Measurements from ENCODE around the gene TMC5. TPM values are rescaled to one million over a fixed set of nuclear protein-coding genes. Genes with fewer than 3 reads are reported as not detected.
A peak's percentile ranks its signal among the peaks of the same experiment; 100 is the strongest.

TMC5 gene
- polyA plus RNA-seq, 3 donors: 0.26 to 0.81 (median 0.36) TPM

DNA sequence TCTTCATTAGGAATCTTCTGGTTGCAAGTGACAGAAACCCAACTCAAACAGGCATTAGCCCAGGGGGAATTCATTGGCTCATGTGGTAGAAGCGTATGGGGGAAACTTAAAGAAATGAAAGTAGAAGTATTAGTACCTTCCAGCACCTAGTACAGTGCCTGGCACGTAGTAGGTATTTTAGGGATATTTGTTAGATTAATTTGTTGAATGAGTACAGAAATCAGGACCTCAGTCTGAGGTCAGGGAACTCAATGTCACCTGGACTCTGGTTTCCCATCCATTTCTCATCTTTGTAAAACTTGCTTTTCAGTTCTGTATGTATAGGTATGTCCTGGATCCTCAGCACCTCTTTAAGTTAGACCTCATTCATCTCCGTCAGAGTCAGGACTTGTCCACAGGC is 32.5 kb downstream of the TMC5 start:
- DNase-seq: no peak

GRCh38 chr16:19458722-19459379 is 41.2 kb downstream of the TMC5 start:
- DNase-seq: no peak

DNA sequence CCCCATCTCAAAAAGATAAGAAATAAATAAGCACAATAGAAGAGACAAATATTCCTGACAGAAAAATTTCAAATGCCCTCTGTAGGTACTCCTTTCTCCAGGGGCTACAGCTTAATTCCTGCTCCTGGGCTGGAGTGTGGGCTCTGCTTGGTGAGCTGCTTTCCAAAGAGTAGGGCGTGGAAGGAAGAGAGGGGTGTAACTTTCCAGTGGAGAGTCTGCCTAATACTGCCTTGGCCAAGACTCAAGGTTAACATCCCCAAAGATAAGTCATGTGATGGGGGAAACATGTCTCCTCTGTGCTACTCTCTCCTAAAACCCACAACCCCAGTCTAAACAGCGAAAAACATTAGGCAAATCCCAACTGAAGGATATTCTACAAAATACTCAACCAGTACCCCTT is 42.7 kb downstream of the TMC5 start:
- DNase-seq: no peak

DNA sequence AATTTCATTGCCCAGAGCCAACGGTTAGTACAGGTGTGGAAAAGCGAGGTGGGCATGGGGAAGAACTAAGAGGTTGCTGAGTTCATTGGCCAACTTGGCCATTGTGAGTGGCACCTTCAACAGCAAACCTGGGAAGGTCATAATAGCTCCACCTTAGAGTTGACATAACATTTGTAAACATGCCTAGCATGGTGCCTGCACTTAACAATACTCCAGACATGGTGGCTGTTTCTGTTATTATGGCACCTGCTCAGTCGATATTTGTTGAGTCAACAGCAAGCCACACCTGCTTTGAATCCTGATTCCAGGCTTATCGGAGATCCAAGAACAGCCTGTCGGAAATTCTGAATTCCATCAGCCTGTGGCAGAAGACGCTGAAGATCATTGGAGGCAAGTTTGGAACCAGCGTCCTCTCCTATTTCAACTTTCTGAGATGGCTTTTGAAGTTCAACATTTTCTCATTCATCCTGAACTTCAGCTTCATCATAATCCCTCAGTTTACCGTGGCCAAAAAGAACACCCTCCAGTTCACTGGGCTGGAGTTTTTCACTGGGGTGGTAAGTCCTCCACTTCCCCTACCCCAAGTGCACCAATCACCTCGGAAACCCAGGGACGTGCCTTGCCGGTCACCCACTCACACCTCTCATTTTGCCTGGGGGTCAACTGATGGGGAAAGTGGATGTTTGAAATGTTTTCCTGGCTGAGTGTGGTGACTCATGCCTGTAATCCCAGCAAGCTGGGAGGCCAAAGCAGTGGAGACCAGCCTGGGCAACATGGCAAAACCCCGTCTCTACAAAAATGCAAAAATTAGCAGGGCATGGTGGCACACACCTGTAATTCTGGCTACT is 46.0 kb downstream of the TMC5 start:
- no peak for DNase-seq

- no peak for DNase-seq
Measured at GRCh38 chr16:19468300-19468699, 50.6 kb downstream of the TMC5 start.

GRCh38 chr16:19472482-19472881 is 54.8 kb downstream of the TMC5 start:
- DNase-seq: no peak

DNA sequence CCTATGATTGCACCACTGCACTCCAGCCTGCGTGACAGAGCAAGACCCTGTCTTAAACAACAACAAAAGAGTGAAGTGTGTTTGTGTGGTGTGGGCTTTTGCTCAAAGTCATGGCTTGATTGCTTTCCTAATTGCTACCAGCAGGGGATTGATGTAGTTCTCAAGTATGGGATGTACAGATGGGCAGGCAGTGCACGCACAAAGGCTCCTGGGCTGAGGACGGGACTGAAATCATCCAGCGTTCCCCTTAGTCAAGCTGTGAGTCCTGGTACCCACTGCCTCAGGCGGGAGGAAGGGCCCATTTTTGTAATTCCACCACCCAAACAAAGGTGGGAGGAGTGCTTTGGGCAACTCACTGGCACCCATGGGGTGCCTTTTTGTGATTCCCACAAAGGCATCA is 56.9 kb downstream of the TMC5 start:
- DNase-seq: no peak

DNA sequence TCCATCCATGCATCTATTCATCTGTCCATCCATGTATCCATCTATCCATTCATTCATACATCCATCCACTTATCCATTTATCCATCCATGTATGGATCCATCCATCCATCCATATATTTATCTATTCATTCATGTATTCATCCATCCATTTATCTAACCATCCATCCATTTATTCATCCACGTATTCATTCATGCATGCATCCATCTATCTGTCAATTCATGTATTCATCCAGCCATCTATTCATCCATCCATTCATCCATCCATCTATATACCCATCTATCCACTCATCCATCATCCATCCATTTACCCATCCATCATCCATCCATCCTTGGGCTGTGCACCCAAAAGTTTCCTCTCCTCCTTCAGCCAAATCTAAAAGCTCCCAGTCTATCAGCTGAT is 60.8 kb downstream of the TMC5 start:
- DNase-seq: no peak

GRCh38 chr16:19479302-19479721 is 61.6 kb downstream of the TMC5 start:
- DNase-seq: no peak

DNA sequence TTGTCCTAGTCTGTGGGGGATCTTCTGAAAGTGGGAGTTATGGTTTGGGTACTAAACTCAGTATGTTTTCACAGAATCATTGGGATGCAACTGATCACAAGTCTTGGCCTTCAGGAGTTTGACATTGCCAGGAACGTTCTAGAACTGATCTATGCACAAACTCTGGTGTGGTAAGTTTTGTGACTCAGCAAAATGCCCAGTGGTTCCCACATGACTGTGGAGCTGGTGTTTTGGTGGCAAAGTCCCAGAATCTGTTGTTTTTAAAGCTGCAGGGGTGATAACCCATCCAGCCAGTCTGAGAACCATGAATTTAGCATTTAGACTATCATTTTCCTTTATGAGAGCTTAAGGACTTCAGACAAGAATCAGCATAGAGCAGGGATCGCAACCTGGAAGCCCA is 63.6 kb downstream of the TMC5 start:
- DNase-seq: no peak

- DNase-seq: no peak
Measured at GRCh38 chr16:19481769-19482168, 64.1 kb downstream of the TMC5 start.

DNA sequence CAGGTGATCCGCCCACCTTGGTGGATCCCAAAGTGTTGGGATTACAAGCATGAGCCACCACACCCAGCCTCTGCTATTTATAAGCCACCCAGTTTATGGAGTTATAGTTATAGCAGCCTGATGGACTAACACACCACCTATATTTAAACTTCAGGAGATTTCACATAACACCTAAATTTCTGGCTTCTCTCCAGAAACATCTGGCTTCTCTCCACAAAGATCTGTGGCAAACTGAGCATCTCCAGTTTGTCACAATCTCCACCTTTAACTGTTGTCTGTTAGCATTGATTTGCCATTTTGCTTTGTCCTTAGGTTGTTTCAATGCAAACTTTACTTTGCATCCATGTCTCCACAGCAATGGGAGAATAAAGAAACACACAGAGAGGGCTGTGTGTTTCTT is 64.6 kb downstream of the TMC5 start:
- no peak for DNase-seq

DNA sequence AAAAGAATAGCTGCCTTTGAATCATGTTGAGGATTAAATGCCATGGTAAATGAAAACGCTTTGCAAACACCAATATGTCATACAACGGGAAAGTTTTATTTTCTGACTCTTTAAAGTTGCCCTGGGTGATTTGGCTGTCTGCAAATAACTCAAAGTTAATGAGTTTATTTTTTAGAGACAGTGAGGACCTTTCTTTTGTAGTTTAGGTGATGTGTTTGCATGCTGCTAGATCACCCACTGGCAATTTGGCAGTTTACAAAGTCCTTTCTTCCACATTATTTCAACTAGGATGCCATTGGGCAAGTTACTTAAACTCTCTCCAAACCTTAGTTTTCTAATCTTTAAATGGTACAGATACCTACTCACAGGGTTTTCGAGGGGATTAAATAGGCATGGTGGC is 66.4 kb downstream of the TMC5 start:
- no peak for DNase-seq

DNA sequence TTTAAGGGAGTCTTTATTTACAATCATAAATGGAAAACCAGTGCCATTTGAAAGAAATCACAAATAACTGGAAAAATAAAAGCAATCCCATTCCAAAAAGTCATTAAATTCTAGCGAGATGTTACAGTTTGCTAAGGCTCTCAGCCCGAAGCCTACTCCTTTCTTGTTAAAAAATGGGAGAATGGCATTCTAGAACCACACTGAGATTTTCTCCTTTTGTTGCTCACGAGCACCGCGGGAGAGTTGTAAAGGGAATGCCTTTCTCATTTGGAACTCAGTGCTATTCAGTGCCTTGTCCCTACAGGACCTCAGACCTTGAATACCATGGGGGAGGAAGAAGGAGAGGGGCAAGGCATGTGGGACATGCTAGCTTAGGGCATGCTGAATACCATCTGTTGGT is 67.9 kb downstream of the TMC5 start:
- no peak for DNase-seq

GRCh38 chr16:19486051-19486450 is 68.4 kb downstream of the TMC5 start:
- DNase-seq: no peak

DNA sequence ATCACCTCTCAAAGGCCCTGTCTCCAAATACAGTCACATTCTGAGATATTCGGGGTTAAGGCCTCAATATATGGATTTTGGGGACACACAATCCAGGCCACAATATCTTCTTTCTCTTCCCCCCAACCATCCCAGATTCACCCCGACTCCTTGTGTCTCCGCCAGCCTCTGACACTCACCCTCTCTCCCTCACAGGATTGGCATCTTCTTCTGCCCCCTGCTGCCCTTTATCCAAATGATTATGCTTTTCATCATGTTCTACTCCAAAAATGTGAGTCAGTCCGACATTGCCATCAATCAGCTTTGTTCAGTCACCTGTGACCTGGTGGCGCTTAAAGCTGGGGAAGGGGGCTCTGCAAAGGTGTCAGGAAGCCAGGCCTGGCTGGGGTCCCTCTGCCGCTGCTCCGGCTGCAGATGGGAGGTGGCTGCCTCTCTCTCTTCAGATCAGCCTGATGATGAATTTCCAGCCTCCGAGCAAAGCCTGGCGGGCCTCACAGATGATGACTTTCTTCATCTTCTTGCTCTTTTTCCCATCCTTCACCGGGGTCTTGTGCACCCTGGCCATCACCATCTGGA is 69.2 kb downstream of the TMC5 start:
- no peak for DNase-seq

DNA sequence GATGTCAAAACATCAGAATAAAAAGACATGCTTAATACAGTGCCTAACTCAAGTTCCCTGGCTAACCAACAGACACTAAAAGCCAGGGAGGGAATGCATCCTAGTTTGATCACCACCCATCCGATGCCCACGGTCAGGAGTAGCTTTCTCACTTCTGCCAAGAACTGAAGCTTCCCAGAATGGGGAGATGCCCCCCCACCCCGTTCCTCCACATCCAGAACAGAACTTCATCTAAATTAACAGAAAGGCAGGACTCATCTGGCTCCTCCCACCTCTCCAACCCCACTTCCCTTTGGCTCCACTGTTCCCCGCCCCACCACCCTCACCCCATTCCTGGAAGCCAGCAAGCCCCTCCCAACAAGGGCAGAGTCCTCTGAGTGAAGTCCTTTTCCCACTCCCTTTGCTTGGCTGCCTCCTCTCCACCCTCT is 70.5 kb downstream of the TMC5 start:
- no peak for DNase-seq

- no peak for DNase-seq
Measured at GRCh38 chr16:19490619-19491018, 72.9 kb downstream of the TMC5 start.

DNA sequence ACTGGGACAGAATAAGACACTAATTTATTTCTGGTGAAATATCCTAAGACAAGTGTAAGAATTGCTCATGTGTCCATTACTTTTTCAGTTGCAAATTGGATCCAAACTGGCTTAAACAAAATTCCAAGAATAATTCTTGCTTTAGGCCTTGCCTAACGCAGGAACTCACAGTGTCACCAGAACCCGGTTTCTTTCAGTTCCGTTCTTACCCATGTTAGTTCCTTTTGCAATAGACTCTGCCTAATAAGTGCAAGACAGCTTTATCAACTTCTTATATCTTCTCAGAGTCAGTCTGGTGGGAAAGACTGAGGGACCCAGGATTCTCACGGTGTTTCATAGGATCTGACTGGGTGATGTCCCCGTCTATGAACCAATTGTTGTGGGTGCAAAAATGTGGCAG is 79.5 kb downstream of the TMC5 start:
- DNase-seq: no peak

- DNase-seq: no peak
Measured at GRCh38 chr16:19499006-19499405, 81.3 kb downstream of the TMC5 start.

DNA sequence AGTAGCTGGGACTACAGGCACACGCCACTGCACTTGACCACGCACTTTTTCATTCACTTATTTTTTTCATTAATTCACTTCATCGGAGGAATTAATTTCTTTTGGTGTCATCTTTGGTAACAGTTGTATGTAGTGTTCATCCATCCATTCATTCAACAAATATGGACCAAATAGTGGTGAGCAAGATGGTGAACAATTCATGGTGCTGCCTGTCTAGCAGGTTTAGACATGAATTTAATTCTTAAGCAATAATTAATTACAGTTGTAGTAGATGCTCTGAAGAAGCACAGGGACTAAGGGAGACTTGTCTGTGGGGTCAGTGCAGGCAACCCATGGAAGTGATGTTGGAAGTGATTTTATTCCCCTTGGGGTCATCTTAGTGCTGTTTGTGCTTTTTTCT is 81.8 kb downstream of the TMC5 start:
- no peak for DNase-seq

- peak; percentile 72 for DNase-seq
Measured at GRCh38 chr16:19502395-19503131, 84.9 kb downstream of the TMC5 start.
